Ovary (tissue), 3 donors: ENCODE measurements around the gene MMP28.

ENCODE experiments used
- POLR2A ChIP-seq: fragments of 450-650 bp; IDR thresholded peaks from one replicate; pipeline ENCODE4 v1.6.1; 2017; ENCODE audit warnings: antibody characterized with exemption, mild to moderate bottlenecking, moderate library complexity
- TF ChIP-seq, protein P1 (sequence below), 3 donors: fragments of 450-650 bp in 2 of 3; fragments of 200-600 bp in 1 of 3; IDR thresholded peaks; one replicate each; pipeline versions ENCODE4 v1.5.1 to v1.8.0; 2016 to 2022; ENCODE audit warnings: antibody characterized with exemption in 3 of 3, mild to moderate bottlenecking in 1 of 3
- donor health status: DM: no; HTN: no; CAD: no.

DNA sequence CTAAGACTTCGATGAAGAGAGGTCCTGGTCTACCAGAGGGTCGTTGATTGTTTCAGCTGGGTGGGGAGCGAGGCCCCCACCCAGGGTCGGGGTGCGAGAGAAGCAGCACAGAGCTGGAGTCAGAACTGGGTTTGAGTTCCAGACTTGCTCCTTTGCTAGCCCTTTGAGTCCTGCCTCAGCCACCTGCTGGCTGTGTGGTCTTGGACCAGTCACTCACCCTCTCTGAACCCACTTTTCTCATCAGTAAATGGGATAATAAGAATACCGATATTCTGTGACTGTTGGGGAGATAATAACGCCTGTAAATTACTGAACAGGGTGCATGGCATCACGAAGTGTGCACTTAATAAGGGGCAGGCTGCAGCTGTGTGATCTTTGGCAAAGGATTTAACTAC is 427 bp upstream of the MMP28 start:
- no peak for TF ChIP-seq POLR2A
- TF ChIP-seq, protein P1, sequence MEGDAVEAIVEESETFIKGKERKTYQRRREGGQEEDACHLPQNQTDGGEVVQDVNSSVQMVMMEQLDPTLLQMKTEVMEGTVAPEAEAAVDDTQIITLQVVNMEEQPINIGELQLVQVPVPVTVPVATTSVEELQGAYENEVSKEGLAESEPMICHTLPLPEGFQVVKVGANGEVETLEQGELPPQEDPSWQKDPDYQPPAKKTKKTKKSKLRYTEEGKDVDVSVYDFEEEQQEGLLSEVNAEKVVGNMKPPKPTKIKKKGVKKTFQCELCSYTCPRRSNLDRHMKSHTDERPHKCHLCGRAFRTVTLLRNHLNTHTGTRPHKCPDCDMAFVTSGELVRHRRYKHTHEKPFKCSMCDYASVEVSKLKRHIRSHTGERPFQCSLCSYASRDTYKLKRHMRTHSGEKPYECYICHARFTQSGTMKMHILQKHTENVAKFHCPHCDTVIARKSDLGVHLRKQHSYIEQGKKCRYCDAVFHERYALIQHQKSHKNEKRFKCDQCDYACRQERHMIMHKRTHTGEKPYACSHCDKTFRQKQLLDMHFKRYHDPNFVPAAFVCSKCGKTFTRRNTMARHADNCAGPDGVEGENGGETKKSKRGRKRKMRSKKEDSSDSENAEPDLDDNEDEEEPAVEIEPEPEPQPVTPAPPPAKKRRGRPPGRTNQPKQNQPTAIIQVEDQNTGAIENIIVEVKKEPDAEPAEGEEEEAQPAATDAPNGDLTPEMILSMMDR (IDR thresholded peaks at IDR 0.05), result no peak
